CD4-positive, alpha-beta T cell (primary cell): ENCODE measurements around the gene GPATCH11. TPM values are rescaled to one million over a fixed set of nuclear protein-coding genes. Genes with fewer than 3 reads are reported as not detected.

ENCODE experiments used
- ATAC-seq: fragments of 200-7000 bp; cut with Tn5 transposase; one replicate; pipeline ENCODE4 v1.10.0; 2022; ENCODE audit warnings: mild to moderate bottlenecking; ENCODE audit not compliant: poor library complexity
- CTCF ChIA-PET: fragments of 350-600 bp; sonication (Branson Sonifier 250); formaldehyde crosslinking; loops from one replicate; lab custom pipeline; 2021; ENCODE audit warnings: antibody characterized with exemption, inconsistent platforms; lab: Charles Lee
- POLR2A ChIA-PET: fragments of 350-600 bp; sonication (Branson Sonifier 250); formaldehyde crosslinking; loops from one replicate; lab custom pipeline; 2021; ENCODE audit warnings: antibody characterized with exemption, inconsistent platforms; lab: Charles Lee
- DNase-seq, 14 experiments: peaks; one replicate each; pipeline ENCODE4 v3.0.0-alpha.2; 2013 to 2020; ENCODE audit warnings: mixed read lengths in 2 of 14
- H3K27ac ChIP-seq, 2 donors: one replicate each; pipeline versions ENCODE4 v1.5.1 to v1.7.0; 2013; ENCODE audit warnings: low read length in 2 of 2, low read depth in 1 of 2, mild to moderate bottlenecking in 1 of 2
- H3K27me3 ChIP-seq, 2 experiments: 1 replicate in 1 of 2; 2 replicates in 1 of 2; pipeline versions ENCODE4 v1.6.1 to v1.7.0; 2013; ENCODE audit warnings: low read length in 2 of 2, control low read depth in 1 of 2, mild to moderate bottlenecking in 1 of 2, moderate library complexity in 1 of 2; ENCODE audit not compliant: insufficient read depth in 2 of 2, control insufficient read depth in 1 of 2
- H3K36me3 ChIP-seq: one replicate; pipeline ENCODE4 v1.6.1; 2013; ENCODE audit warnings: low read length, control low read depth; ENCODE audit not compliant: insufficient read depth
- H3K4me1 ChIP-seq: one replicate; pipeline ENCODE4 v1.6.1; 2013; ENCODE audit warnings: low read length, control low read depth; ENCODE audit not compliant: insufficient read depth
- H3K4me3 ChIP-seq: one replicate; pipeline ENCODE4 v1.5.1; 2013; ENCODE audit warnings: mild to moderate bottlenecking, low read length, moderate library complexity
- H3K9me3 ChIP-seq, 2 experiments: 1 replicate in 1 of 2; 2 replicates in 1 of 2; pipeline versions ENCODE4 v1.6.1 to v1.7.0; 2013; ENCODE audit warnings: low read length in 2 of 2, mild to moderate bottlenecking in 2 of 2, control low read depth in 1 of 2, moderate library complexity in 1 of 2; ENCODE audit not compliant: control insufficient read depth in 1 of 2, insufficient read depth in 1 of 2
- H3K27ac Mint-ChIP-seq: one replicate; pipeline ENCODE4 v1.8.0; 2020; ENCODE audit warnings: mixed read lengths
- H3K27me3 Mint-ChIP-seq: one replicate; pipeline ENCODE4 v1.8.0; 2021; ENCODE audit warnings: mixed read lengths
- H3K36me3 Mint-ChIP-seq: one replicate; pipeline ENCODE4 v1.8.0; 2021; ENCODE audit warnings: low read depth, mixed read lengths
- H3K4me1 Mint-ChIP-seq: one replicate; pipeline ENCODE4 v1.8.0; 2021; ENCODE audit warnings: low read depth, mixed read lengths
- H3K4me3 Mint-ChIP-seq: one replicate; pipeline ENCODE4 v1.8.0; 2020; ENCODE audit warnings: mild to moderate bottlenecking, mixed read lengths
- H3K9me3 Mint-ChIP-seq: one replicate; pipeline ENCODE4 v1.8.0; 2020; ENCODE audit warnings: mixed read lengths
- intact Hi-C, 2 experiments: fragments of 100-400 bp; cut with DNase I in 1 of 2; cut with micrococcal nuclease in 1 of 2; formaldehyde crosslinking; loops; one replicate each; pipeline versions ENCODE4 v1.15.1 to v1.9.0; 2023 to 2025; cut with DNase I, micrococcal nuclease
- total RNA-seq, 174 experiments: library from RNA in 2 of 174; stranded (reverse) in 2 of 174; gene quantifications; one replicate each; pipeline ENCODE4 v1.2.3 and lab custom pipeline; 2021 to 2026
- TF ChIP-seq, protein P1 (sequence below): fragments of 200-600 bp; IDR thresholded peaks from one replicate; pipeline ENCODE4 v1.8.0; 2022; ENCODE audit warnings: antibody characterized with exemption, mild to moderate bottlenecking

The GPATCH11 gene
- total RNA-seq, 2 experiments from 2014 or later: 4.0 to 4.1 TPM

- CTCF ChIA-PET: no interaction called here
- Mint-ChIP-seq H3K4me1 (no peaks in the 10 kb centered on the region), H3K27ac (peak overlapping the region; percentile 16), H3K4me3 (no peak overlapping the region), H3K27me3 (no peaks in the 10 kb centered on the region), H3K36me3 (peaks cover 71% of the 10 kb centered on the region), H3K9me3 (no peaks in the 10 kb centered on the region)
- Histone ChIP-seq H3K27ac (no peak overlapping the region), H3K4me1 (no peaks in the 10 kb centered on the region), H3K27me3 (no peaks in the 10 kb centered on the region), H3K36me3 (peaks cover 36% of the 10 kb centered on the region), H3K9me3 (no peaks in the 10 kb centered on the region), H3K4me3 (no peak overlapping the region)
- no peak for DNase-seq
- POLR2A ChIA-PET: no interaction called here
- ATAC-seq: no peak
- intact Hi-C loops: no loop called here
- TF ChIP-seq, protein P1, sequence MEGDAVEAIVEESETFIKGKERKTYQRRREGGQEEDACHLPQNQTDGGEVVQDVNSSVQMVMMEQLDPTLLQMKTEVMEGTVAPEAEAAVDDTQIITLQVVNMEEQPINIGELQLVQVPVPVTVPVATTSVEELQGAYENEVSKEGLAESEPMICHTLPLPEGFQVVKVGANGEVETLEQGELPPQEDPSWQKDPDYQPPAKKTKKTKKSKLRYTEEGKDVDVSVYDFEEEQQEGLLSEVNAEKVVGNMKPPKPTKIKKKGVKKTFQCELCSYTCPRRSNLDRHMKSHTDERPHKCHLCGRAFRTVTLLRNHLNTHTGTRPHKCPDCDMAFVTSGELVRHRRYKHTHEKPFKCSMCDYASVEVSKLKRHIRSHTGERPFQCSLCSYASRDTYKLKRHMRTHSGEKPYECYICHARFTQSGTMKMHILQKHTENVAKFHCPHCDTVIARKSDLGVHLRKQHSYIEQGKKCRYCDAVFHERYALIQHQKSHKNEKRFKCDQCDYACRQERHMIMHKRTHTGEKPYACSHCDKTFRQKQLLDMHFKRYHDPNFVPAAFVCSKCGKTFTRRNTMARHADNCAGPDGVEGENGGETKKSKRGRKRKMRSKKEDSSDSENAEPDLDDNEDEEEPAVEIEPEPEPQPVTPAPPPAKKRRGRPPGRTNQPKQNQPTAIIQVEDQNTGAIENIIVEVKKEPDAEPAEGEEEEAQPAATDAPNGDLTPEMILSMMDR: no peak
These were observed 15.7 kb downstream of the GPATCH11 start for GRCh38 chr2:37100054-37100453.

DNA sequence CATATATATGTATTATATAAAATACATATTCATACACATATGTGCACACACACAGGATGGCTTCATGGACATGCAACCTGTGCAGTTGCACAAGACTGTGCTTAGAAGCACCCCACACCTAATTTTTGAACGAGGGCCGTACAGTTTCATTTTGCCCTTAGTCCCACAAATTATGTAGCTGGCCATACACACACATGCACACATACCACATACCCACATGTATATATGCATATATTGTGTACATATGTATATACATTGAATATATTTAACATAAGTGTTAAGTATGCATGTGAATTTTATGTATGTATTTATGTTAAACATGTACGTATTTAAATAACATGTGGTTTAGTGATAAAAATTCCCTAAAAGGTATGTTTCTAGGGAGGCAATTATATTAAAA is 18.3 kb downstream of the GPATCH11 start:
- Histone ChIP-seq H3K27ac (no peak overlapping the region), H3K4me3 (no peak overlapping the region), H3K36me3 (peaks cover 37% of the 10 kb centered on the region), H3K4me1 (no peaks in the 10 kb centered on the region), H3K9me3 (no peaks in the 10 kb centered on the region), H3K27me3 (no peaks in the 10 kb centered on the region)
- no peak overlapping the region for H3K4me3 Mint-ChIP-seq
- ATAC-seq: no peak
- H3K27me3 Mint-ChIP-seq: no peaks in the 10 kb centered on the region
- H3K4me1 Mint-ChIP-seq: no peaks in the 10 kb centered on the region
- no peak overlapping the region for H3K27ac Mint-ChIP-seq
- H3K36me3 Mint-ChIP-seq: peaks cover 71% of the 10 kb centered on the region
- intact Hi-C loops: no loop called here
- TF ChIP-seq, protein P1: no peak
- ChIA-PET CTCF (no interaction called here), POLR2A (no interaction called here)
- no peaks in the 10 kb centered on the region for H3K9me3 Mint-ChIP-seq
- no peak for DNase-seq

GRCh38 chr2:37104178-37104577 is 19.9 kb downstream of the GPATCH11 start:
- Mint-ChIP-seq H3K27ac (no peak overlapping the region), H3K9me3 (no peaks in the 10 kb centered on the region), H3K27me3 (no peaks in the 10 kb centered on the region), H3K4me3 (no peak overlapping the region), H3K4me1 (no peaks in the 10 kb centered on the region), H3K36me3 (peaks cover 84% of the 10 kb centered on the region)
- Histone ChIP-seq H3K27ac (no peak overlapping the region), H3K9me3 (no peaks in the 10 kb centered on the region), H3K36me3 (peaks cover 49% of the 10 kb centered on the region), H3K27me3 (no peaks in the 10 kb centered on the region), H3K4me3 (no peak overlapping the region), H3K4me1 (no peaks in the 10 kb centered on the region)
- DNase-seq: no peak
- ChIA-PET POLR2A (no interaction called here), CTCF (no interaction called here)
- intact Hi-C loops: no loop called here
- ATAC-seq: no peak
- TF ChIP-seq, protein P1: no peak
